ENCODE data around the gene MTOR. TPM values are rescaled to one million over a fixed set of nuclear protein-coding genes. Genes with fewer than 3 reads are reported as not detected.
"Not testable (repeated sequence)": the region's sequence is repeated elsewhere in the genome, so short reads cannot be mapped to it uniquely, and the experiment has no call there.

The MTOR gene
- 10 to 100 TPM in 2 of 3 donors, 1 to 10 TPM in 1; 8.7 to 16.9 (median 12.6) TPM for polyA plus RNA-seq

DNA sequence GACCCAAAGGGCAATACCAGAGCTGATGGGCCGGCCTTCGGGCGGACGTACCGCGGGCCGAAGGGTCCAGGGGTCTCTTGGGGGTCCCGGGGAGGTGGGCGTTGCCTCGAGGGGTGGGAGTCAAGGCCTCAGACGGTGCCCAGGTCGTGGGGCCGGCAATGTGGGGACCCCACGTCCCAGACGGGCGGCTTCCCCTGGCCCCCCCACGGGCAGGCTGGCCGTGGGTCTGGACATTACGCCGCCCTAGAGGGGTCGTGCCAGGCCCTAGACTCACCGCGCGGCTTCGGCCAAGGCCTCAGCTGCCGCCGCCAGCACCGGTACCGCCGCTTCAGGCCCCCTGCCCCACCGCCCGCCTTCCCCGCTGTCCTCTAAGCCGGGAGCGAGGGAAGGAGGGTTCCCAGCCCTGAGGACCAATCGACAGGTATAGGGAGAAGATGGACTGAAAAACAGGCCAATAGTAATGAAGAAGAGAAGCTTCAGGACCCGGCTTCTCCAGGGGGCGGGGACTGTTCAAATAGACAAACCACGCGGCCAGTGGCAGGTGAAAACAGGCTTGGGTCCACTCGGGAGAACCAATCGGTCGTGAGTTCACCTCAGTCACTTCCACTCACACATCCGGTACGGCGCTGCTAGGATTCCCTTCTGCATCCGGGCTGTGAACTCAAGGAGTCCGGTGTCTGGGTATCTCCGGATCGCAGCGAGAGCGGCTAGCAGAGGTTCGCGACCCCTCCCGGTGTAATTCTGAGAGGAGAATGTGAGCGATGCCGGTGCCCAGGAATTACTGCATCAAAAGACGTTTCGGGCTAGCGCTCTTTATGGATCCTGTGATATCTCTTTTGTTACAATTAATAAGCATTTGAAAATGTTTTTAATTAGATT lies at the start of gene MTOR:
TSS of gene MTOR (minus strand) at position 381 of the 879 bp plus-strand sequence. CDS start 3,142 bp downstream, outside the sequence.
- H3K27ac ChIP-seq (ENCODE audit: low read depth, low read length): peak within 1 kb of the TSS; percentile 43
- WGBS, 3 donors: 0 to 1% (median 0%) methylated on average over 54 to 60 of the region's 60 CpGs

DNA sequence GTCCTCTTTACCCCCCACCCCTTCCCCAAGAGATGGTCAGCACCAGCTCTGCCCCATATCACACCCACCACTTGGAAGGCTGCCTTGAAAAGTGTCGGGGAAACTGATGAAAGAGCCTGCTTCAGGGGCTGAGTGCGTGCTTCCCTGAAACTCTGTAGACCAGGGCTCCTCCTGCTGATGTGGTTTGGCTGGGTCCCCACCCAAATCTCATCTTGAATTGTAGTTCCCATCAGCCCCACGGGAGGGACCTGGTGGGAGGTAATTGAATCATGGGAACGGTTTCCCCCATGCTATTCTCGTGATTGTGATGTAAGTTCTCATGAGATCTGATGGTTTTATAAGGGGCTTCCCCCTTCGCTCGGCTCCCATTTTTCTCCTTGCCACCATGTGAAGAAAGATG lies 47.0 kb upstream of the MTOR start:
- WGBS, 3 donors: 85 to 90% (median 90%) methylated on average over 7 of the region's 7 CpGs

DNA sequence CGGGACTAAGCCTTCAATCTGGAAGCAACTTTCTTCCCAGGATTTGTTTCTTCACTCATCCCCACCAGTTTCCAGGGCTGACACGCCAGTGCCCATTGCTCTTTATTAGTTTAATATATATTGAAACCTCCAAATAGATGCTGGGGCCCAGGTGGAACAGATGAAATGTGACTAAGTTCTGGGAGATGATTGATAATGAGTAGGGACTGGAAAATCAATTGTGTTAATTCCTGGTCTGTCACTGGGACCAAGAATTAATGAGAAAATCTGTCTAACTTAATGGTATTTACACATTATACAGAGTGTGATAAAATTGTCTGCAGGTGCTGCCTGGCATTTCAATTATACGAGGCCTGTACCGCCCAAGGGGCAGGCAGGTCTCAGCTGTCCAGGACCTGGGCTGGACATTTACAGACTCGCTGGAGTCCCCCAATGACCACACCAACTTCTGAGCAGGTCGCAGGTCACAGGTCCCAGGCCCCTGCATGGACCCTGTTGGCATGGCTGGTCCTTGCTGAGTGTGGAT lies 46.4 kb upstream of the MTOR start:
- 57 to 90% (median 89%) methylated on average over 6 of the region's 6 CpGs for WGBS, 3 donors
- H3K27ac ChIP-seq (ENCODE audit: low read depth, low read length): no peak overlapping the region

More for the DNA sequence above, 47.0 kb upstream of the MTOR start:
- no peak overlapping the region for H3K27ac ChIP-seq (ENCODE audit: low read depth, low read length)

DNA sequence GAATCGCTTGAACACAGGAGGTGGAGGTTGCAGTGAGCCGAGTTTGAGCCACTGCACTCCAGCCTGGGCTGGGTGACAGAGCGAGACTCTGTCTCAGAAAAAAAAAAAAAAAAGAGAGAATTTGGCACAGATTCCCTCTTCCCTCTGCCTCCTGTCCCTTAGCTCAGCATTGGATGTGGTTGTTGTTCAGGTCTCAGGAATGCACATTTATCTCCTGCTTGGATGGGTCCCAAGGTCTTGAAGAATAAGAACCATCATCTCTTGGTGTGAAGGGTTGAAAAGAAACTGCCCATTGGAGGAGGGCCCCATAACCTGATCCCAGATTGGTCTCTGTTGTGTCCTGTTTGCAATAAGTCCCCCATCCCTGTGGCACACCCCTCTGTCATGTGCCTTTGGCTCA lies 45.5 kb upstream of the MTOR start:
- no peak overlapping the region for H3K27ac ChIP-seq (ENCODE audit: low read depth, low read length)
- WGBS, 3 donors: 77 to 84% (median 83%) methylated on average over 3 of the region's 3 CpGs

DNA sequence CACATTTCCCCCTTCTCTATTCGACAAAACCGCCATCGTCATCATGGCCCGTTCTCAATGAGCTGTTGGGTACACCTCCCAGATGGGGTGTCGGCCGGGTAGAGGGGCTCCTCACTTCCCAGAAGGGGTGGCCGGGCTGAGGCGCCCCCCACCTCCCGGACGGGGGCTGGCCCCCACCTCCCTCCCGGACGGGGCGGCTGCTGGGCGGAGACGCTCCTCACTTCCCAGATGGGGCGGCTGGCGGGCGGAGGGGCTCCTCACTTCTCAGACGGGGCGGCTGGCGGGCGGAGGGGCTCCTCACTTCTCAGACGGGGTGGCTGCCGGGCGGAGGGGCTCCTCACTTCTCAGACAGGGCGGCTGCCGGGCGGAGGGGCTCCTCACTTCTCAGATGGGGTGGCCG lies 43.2 kb upstream of the MTOR start:
- 89 to 93% (median 92%) methylated on average over 22 to 29 of the region's 29 CpGs for WGBS, 3 donors
- H3K27ac ChIP-seq (ENCODE audit: low read depth, low read length): not testable (repeated sequence)

DNA sequence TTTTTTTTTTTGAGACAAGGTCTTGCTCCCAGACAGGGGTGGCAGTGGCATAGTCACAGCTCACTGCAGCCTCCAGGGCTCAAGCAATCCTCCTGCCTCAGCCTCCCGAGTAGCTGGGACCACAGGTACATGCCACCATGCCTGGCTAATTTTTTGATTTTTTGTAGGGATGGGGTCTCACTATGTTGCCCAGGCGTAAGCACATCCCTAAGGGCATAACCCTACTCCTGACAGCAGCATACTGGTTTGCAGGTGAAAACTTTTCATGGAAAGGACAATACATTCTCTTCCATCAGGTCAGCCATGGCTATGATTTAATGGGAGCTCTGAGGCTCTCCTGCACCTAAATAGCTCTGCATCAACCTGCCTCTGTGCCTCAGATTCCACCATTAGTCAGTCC lies 40.0 kb upstream of the MTOR start:
- WGBS, 3 donors: 81 to 96% (median 95%) methylated on average over 2 of the region's 2 CpGs
- H3K27ac ChIP-seq (ENCODE audit: low read depth, low read length): no peak overlapping the region

DNA sequence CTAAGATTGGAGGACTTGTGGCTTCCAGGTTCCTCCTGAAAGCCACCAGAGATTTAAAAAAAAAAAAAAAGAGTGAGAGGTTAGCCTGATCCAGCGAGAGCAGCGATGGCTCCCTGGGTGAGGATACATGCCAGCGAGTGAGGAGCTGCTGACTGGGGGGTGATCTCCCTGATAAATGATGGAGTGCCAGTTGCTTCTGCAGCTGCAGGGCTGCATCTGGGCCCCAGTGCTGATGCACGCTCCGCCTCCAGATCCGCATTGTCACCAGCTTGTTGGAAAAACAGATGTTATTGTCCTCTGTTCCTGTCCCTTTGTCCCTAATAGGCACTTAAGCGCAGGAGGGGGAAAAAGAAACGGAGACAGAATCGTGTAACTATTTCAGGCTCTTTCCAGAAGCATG lies 39.2 kb upstream of the MTOR start:
- WGBS, 3 donors: 60 to 64% (median 62%) methylated on average over 9 of the region's 9 CpGs

DNA sequence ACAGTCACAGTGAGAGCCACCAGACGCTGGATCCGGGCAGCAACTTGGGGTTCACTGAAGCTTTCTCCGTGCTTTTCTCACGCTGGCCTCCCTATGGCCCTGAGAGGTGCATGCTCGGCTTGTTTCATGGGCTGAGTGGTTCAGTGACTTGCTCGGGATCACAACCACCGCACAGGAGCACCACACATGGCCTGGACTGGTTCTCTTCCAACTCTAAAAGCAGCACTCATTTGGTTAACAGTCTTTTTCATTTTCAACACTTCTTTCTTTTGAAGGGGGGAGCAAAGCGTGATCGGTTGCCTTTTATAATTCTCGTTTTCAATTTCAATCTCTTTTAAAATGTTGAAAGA lies 36.8 kb upstream of the MTOR start:
- WGBS, 3 donors: 65 to 83% (median 71%) methylated on average over 10 of the region's 10 CpGs

More for the DNA sequence above, 39.2 kb upstream of the MTOR start:
- H3K27ac ChIP-seq (ENCODE audit: low read depth, low read length): no peak overlapping the region

DNA sequence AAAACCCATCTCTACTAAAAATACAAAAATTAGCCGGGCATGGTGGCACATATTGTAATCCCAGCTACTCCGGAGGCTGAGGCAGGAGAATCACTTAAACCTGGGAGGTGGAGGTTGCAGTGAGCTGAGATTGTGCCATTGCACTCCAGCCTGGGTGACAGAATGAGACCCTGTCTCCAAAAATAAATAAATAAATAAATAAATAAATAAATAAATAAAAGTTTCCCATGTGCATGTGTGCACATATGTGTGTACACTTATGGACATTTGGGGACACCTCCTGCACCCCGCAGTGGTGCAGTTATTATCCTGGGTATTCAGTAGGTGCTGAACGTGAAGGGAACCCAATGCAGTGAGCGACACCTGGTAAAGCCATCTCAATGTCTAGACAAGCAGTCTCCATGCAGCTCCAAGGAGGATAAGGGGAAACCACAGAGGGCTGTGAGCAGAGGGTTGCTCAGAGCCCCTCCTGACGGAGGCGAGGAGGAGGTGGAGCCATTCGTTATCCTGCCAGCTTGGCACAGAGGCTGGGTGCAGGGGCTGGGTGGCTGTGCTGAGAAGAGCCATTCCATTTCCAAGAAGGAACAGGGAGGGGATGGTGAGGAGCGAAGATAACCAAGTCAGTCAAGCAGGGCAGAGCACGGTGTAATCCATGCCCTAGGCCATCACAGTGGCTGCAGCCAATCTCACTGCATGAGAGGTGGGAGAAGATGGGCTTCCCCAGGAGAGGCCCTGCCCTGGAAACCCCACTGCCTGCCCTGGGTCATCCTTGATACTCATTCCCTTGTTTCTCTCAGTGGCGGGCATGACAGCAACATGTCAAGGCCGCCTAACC lies 36.3 kb upstream of the MTOR start:
- H3K27ac ChIP-seq (ENCODE audit: low read depth, low read length): no peak overlapping the region
- WGBS, 3 donors: 86 to 92% (median 89%) methylated on average over 12 of the region's 12 CpGs

More for the DNA sequence above, 36.8 kb upstream of the MTOR start:
- H3K27ac ChIP-seq (ENCODE audit: low read depth, low read length): no peak overlapping the region

DNA sequence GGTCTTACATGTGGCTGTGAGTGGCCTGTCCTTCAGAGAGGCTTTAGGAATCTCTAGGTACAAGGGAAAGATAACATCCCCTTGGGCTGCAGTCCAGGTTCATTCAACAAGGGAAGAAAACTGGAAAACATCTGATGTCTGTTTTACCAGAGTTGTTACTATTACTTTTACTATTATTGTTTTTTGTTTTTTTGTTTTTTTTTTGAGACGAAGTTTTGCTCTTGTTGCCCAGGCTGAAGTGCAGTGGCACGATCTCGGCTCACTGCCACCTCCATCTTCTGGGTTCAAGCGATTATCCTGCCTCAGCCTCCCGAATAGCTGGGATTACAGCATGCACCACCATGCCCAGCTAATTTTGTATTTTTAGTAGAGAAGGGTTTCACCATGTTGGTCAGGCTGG lies 35.4 kb upstream of the MTOR start:
- 97% methylated on average over 5 of the region's 5 CpGs for WGBS, 3 donors

DNA sequence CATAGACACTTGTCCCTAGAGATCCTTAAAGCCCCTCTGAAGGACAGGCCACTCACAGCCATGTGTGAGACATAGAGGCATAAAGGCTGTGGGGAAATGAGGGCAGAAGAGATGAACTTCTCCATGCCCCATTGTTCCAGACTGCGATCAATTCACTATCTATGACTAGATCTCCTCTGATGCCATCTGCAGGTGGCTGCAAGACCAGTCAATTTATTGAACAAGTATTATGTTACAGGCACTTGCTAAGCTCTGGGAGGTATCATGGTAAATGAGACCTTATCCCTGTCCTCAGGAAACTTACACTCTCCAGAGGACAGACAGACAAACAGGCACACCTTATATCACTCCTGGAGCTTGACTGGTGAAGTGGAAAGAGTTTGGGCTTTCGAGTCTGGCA lies 33.6 kb upstream of the MTOR start:
- 96 to 100% (median 97%) methylated on average over 2 of the region's 2 CpGs for WGBS, 3 donors
- no peak overlapping the region for H3K27ac ChIP-seq (ENCODE audit: low read depth, low read length)

More for the DNA sequence above, 35.4 kb upstream of the MTOR start:
- H3K27ac ChIP-seq (ENCODE audit: low read depth, low read length): not testable (repeated sequence)

DNA sequence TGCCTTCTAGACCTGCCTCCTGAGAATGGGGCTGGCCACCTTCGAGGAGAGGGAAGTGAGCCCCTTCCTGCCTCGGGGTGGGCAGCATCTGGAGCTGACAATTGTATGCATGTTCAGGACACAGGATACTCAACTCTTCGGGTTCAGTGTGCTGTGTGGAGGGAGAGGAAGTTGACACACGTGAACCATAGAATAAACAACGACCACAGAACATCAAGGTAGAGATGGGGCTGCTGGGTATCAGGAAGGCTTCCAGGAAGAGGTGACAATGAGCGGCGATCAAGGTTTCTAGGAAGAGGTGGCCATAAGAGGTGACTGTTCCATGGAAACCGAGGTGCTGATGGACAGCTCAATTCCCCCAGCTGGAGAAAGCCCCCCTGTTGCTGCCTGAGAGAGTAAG lies 32.6 kb upstream of the MTOR start:
- H3K27ac ChIP-seq (ENCODE audit: low read depth, low read length): no peak overlapping the region
- 50 to 63% (median 59%) methylated on average over 8 of the region's 8 CpGs for WGBS, 3 donors

DNA sequence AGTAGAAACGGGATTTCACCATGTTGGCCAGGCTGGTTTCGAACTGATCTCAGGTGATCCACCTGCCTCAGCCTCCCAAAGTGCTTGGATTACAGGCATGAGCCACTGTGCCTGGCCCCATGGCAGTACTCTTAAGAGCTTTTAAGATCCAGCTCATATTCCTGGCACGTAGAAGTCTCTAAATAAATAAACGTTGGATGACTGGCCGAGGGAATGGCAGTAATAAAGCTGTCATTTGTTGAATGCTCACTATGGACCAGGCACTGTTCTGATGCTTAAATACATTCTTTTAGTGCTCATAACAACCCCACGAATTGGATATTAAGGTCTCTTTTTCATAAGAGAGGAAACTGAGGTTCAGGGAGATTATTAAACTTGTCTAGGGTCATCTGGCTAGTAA lies 31.5 kb upstream of the MTOR start:
- no peak overlapping the region for H3K27ac ChIP-seq (ENCODE audit: low read depth, low read length)
- WGBS, 3 donors: 83 to 92% (median 87%) methylated on average over 6 of the region's 6 CpGs

DNA sequence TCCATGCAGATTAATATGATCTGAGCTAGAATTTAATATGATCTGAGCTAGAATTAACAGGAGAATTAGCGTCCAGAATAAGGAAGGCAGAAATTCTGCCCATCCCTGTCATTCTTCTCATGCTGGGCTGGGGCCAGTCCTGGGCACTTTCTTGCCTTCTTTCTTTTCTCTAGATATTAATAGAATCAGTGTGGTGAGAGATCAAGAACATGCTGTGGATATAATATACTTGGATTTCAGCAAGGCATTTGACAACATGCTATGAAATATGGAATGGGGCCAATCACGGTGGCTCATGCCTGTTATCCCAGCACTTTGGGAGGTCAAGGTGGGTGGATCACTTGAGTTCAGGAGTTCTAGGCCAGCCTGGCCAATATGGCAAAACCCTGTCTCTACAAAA lies 28.7 kb upstream of the MTOR start:
- 85 to 89% (median 87%) methylated on average over 2 of the region's 2 CpGs for WGBS, 3 donors
- no peak overlapping the region for H3K27ac ChIP-seq (ENCODE audit: low read depth, low read length)

DNA sequence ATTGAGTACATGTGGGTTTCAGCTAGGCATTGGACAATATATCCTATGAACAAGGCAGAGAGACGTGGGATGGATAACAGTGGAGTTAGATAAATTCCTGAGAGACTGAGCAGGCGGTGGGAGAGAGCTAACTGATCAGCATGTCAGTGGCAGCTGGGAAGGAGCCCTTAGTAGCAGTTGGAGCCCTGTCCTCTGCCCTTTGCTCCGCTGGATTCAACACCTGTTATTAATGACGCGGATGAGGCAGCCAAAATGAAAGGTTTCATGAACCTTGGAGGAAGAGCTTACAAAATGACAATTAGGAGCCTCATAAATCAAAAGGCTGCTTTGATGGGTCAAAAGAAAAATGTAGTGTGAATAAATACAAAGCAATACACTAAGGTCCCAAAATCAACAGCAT lies 26.7 kb upstream of the MTOR start:
- 82 to 93% (median 93%) methylated on average over 5 of the region's 5 CpGs for WGBS, 3 donors
- H3K27ac ChIP-seq (ENCODE audit: low read depth, low read length): no peak overlapping the region

DNA sequence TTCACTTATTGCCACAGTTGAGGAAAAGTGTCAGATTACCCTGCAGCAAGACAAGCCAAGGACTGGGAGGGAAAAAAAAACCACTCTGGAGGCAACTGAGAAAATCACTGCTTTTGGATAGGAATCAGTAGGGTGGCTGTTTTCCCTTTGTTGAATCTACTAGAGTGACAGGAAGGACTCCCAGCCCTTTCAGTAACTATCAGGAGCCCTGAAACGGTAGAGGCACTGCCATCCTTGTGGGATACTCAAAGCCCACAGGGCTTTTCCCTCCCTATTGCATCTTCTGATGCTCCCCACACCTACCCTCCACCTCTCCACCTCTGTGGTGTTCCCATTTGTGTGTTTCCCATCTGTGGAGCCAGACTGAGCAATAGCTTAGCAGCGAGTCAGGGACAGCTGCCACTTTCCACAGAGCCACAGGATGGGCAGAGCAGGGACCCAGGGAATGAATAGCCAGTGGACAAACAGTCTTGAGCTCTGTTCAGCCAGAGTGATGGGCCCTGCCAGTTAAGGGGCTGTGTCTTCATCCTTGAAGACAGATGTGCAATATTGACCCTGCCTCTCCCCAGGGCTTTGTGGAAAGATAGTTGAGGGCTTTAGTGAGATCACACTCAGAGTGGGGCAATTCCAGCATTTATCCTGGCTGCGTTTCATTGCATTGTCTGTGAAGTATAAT lies 24.5 kb upstream of the MTOR start:
- H3K27ac ChIP-seq (ENCODE audit: low read depth, low read length): no peak overlapping the region
- 83 to 94% (median 88%) methylated on average over 3 of the region's 3 CpGs for WGBS, 3 donors

DNA sequence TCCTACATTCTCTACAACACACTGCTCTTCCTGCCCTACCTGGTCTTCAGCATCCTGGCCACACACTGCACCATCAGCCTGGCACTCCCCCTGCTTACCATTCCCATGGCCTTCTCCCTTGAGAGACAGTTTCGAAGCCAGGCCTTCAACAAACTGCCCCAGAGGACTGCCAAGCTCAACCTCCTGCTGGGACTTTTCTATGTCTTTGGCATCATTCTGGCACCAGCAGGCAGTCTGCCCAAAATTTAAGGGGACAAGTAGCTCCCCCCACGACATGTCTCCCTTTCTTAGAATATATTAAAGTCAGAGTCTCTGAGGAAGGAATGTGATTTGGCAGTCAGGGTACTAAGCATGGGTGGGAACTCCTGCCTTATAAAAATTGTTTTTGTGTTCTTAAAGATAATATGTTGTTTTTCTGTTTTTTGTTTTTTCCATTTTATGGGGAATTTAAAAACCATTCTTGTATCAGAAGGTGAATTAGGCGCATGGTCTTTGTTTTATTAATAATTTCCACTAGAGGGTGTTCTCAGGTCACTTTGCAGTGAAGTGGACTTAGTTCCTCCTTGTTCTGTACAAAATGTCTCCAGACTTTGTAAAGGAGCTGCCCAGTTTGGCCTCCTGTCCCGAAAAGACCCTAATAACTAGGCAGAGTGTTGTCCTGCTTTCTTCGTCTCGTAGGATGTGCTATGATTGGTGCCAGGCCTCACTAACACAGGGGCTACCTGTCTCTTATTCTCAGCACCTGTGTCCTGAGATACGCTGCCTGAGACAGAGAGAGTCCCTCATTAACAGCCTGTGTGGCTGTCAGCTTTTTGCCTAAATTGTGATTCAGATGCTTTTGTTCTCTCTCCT lies 23.8 kb upstream of the MTOR start:
- H3K27ac ChIP-seq (ENCODE audit: low read depth, low read length): no peak overlapping the region
- WGBS, 3 donors: 83 to 89% (median 86%) methylated on average over 7 of the region's 7 CpGs

DNA sequence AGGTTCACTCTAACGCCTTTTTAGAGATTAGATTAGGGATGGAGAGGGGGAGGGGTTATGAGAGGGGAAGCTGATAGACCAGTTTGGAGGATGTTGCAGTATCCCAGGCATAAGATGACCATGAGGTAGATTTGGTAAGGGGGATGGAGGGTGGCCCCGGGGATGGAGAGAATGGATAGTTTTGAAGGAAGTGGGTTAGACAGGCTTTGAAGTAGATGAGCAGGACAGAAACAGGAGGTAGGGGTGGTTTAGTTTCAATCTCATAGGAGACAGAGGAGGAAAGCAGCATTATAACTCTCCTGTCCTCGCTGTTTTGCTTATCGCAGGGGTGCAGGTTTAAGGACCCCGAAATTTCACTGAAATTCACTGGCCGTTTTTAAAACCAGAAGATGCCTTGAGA lies 22.4 kb upstream of the MTOR start:
- H3K27ac ChIP-seq (ENCODE audit: low read depth, low read length): no peak overlapping the region
- 83 to 91% (median 91%) methylated on average over 6 of the region's 6 CpGs for WGBS, 3 donors
